UCSD-AML1 (cell line): ENCODE results near the gene SEMA4B.
"Not testable (repeated sequence)": the region's sequence is repeated elsewhere in the genome, so short reads cannot be mapped to it uniquely, and the experiment has no call there.

Source experiments
- DNase-seq: peaks from one replicate; lab custom pipeline; 2025; ENCODE audit not compliant: unreplicated experiment; lab: John Stamatoyannopoulos, UW

SEMA4B gene

DNA sequence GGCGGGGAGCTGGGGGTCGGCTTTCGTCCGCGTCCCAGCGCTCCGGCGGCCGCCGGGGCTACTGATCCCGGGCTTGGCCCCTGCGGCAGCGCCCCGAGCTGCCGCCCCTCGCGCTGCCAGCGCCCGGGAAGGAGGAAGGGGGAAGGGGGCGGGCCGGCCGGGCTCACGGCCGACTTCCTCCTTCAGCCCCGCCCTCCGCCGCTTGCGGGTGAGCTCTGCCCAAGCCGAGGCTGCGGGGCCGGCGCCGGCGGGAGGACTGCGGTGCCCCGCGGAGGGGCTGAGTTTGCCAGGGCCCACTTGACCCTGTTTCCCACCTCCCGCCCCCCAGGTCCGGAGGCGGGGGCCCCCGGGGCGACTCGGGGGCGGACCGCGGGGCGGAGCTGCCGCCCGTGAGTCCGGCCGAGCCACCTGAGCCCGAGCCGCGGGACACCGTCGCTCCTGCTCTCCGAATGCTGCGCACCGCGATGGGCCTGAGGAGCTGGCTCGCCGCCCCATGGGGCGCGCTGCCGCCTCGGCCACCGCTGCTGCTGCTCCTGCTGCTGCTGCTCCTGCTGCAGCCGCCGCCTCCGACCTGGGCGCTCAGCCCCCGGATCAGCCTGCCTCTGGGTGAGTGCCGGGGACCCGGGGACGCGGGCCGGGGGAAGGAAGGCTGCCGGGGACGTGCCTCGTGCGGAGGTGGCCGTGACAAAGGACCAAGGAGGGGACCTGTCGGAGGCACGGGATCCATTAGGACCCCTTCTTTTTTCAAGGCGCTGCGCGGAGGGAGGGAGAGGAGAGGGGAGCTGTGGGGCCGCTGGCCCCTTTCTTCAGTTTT is at the start of gene SEMA4B:
Gene SEMA4B, plus strand, starts transcription at position 201 of the 814 bp plus-strand sequence. Its CDS starts 249 bp downstream, at position 450.
- DNase-seq, result peak; percentile 80

GRCh38 chr15:90151989-90152645 is 49.0 kb upstream of the SEMA4B start:
- no peak for DNase-seq

- DNase-seq, result no peak
These were observed 47.5 kb upstream of the SEMA4B start for GRCh38 chr15:90153658-90154057.

- no peak for DNase-seq
These were observed 46.9 kb upstream of the SEMA4B start for GRCh38 chr15:90154246-90154645.

GRCh38 chr15:90154861-90155626 is 46.1 kb upstream of the SEMA4B start:
- DNase-seq, result no peak

GRCh38 chr15:90159213-90159612 is 41.9 kb upstream of the SEMA4B start:
- no peak for DNase-seq

GRCh38 chr15:90160781-90161727 is 40.1 kb upstream of the SEMA4B start:
- no peak for DNase-seq

DNA sequence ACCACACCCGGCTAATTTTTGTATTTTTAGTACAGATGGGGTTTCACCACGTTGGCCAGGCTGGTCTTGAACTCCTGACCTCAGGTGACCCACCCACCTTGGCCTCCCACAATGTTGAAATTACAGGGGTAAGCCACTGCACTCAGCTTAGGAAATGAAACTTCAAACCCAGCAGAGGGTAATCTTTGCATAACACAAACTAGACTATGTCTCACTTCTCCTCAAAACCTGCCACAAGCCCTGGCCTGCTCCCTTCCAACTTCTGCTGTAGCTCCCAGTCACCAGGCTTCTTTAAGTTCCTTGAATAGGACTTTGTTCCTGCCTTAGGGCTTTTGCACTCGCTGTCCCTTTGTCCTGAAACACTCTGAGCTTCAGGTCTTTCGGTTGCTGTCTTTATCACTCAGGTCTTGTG is 39.2 kb upstream of the SEMA4B start:
- no peak for DNase-seq

- DNase-seq, result no peak
These were observed 38.2 kb upstream of the SEMA4B start for GRCh38 chr15:90162956-90163355.

- DNase-seq, result not testable (repeated sequence)
These were observed 36.9 kb upstream of the SEMA4B start for GRCh38 chr15:90164239-90164638.

DNA sequence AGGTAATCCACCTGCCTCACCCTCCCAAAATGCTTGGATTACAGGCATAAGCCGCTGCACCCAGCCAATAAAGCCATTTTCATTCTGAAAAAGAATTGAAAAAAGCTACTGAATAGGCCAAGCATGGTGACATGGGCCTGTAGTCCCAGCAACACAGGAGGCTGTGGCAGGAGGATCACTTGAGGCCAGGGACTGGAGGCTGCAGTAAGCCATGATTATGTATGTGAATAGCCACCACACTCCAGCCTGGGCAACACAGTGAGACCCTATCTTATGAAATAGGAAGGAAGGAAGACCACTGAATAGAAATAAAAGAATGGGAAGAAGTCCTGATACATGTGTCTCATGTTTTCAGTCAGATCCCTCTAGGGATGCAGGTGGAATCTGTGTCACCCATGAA is 36.0 kb upstream of the SEMA4B start:
- DNase-seq, result no peak

DNA sequence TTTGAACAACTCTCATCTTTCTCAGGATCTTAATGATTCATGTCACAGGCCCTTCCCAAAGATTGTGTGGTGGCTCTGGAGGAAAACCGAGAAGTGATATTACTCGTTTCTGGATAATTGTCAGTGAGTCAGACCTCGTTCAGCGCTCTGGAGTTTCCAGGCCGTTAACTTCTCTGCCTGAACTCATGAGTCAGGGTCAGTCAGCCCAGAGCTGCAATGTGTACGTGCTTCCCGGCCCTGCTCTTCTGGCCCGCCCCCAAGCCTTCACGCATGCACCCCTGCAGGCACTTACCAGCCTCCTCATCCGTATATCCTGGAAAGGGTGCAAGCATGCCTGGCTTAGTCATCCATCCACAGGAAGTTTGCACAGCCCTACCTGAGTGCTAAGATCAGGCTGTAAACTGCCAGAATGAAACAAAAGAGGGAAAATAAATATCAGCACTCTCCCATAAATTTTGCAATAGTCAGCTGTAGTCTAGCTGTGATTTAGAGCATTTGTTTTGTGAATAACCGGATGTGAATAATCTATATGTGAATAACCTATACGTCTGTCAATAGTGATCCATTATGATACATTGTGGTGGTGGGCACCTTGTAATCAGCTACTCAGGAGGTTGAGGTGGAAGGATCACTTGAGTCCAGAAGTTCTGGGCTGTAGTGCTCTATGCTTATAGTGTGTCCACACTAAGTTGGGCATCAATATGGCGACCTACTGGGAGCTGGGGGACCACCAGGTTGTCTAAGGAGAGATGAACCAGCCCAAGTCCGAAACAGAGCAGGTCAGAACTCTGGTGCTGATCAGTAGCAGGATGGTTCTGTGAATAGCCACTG is 35.3 kb upstream of the SEMA4B start:
- peak; percentile 70 for DNase-seq

DNA sequence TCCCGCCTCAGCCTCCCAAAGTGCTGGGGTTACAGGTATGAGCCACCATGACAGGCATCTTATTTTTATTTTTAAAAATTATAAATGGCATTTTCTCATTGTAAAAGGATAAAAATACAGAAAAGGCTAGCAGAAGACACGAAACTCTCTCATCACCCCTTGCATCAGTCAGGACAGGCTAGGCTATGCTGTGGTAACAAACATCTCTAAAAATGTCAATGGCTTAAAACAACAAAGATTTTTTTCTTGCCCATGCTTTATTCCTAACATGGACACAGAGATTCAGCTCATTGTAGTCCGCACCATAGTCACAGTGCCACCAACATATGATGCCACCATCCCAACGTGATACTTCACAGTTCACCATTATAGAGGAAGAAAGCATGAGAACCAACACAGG is 34.0 kb upstream of the SEMA4B start:
- DNase-seq, result no peak

- DNase-seq, result no peak
These were observed 29.5 kb upstream of the SEMA4B start for GRCh38 chr15:90171623-90172022.

DNA sequence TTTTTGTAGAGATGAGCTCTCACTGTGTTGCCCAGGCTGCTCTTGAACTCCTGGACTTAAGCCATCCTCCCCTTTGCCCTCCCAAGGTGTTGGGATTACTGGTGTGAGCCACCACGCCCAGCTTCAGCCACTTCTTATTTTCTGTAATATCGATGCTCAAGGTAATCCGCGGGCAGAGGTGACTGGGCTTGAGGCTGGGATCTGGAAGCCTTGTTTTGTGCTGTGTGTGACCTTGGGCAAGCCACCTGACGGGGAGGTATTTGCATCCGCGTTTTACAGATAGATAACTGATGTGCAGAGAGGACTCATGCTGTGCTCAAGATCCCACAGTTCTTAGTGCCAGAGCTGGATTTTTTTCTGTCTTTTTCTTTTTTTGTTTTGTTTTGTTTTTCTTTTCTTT is 27.8 kb upstream of the SEMA4B start:
- no peak for DNase-seq

DNA sequence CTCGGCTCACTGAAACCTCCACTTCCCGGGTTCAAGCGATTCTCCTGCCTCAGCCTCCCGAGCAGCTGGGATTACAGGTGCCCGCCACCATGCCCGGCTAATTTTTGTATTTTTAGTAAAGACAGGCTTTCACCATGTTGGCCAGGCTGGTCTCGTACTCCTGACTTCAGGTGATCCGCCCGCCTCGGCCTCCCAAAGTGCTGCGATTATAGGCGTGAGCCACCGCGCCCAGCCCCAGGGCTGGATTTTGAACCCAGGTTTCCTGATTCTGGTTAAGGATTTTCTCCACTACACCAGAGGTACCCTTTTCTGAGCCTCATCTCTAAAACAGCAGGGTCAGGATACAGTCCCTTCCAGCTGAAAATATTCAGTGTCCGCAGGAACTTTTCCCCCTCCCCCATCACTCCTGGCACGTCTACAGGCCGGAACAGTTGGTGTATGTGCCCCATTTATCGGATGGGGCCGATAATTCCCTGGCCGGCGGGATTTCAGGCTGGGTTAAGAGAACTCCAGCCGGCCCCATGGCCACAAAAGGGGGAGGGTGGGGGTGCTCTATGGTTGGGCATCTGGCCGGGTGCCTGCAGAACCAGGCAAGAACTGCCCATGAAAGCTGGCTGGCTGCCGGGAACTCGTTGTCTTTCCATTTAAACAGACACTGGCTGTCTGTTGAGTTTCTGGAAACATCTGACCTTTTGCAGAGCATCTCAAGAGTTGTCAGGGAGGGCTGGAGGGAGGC is 26.8 kb upstream of the SEMA4B start:
- no peak for DNase-seq

DNA sequence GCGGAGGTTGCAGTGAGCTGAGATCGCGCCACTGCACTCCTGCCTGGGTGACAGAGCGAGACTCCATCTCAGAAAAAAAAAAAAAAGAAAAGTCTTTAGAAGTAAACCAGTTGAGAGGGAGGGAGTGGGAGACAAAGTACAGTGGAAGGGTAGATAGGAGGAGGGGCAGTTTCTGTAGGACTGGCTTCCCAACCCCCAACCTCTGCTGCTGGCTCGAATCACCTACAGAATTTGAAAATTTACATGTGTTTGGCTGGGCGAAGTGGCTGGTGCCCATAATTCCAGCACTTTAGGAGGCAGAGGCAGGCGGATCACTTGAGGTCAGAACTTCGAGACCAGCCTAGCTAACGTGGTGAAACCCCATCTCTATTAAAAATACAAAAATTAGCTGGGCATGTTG is 24.1 kb upstream of the SEMA4B start:
- no peak for DNase-seq

DNA sequence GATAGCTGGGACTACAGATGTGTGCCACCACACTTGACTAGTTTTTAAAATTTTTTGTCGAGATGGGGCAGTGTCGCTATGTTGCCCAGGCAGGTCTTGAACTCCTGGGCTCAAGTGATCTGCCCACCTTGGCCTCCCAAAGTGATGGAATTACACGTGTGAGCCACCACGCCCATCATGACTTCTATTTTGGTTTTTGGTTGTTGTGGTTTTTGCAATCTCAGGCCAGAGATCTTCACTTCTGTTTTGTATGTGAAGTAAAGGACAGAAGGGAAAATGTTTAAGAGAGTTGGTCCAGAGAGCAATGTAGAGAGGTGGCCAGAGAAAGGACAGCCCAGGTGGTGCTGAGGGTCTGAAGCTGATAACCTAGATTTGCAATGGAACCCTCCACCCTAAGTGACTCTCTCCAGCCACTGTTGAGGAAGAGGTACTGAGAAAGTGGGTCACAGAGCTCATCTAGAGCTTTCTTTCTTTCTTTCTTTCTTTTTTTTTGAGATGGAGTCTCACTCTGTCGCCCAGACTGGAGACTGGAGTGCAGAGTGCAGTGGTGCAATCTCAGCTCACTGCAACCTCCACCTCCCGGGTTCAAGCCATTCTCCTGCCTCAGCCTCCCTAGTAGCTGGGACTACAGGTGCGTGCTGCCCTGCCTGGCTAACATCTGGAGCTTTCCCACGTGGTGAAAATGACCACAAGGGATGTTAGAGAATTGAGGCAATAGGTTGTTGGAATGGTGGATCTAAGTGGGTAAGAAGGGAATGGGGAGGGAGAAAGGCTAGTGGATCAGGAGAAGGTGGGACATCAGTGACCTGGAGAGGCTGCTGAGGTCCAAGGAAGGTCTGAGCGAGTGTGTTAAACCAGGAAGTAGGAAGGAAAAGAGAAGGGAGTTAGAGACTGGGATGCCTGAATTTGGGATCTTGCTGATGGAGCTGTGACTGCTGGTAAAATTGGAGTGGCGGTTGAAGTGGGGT is 22.4 kb upstream of the SEMA4B start:
- no peak for DNase-seq
